ENCODE results near the gene CDC42BPA.
A peak's percentile ranks its signal among the peaks of the same experiment; 100 is the strongest.
"Not testable (repeated sequence)": the region's sequence is repeated elsewhere in the genome, so short reads cannot be mapped to it uniquely, and the experiment has no call there.

The CDC42BPA gene

DNA sequence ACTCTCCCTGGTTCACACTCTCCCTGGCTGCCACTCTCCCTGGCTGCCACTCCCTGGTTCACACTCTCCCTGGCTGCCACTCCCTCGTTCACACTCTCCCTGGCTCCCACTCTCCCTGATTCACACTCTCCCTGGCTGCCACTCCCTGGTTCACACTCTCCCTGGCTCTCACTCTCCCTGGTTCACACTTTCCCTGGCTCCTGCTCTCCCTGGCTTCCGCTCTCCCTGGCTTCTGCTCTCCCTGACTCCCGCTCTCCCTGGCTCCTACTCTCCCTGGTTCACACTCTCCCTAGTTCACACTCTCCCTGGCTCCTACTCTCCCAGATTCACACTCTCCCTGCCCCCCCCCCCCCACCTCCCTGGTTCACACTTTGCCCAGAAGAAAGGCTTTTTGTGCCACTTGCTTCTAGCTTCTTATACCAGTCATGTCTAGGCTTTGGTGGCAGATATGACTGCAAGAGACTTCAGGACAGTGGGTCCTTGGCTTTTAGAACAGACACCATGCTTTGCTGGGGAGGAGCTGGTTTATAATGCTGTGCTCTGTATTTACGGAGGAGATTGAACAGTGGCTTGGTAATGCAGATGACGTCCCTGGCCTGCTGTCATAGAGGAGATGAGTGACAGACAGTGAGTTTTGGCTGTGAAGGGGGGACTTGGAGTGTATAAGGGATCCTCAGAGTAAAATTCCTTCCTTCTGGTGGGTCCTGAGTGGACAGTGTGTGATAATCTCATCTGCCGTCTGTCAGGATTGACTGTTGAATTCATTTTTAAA lies 361.2 kb downstream of the CDC42BPA start:
- DNase-seq: no peak

DNA sequence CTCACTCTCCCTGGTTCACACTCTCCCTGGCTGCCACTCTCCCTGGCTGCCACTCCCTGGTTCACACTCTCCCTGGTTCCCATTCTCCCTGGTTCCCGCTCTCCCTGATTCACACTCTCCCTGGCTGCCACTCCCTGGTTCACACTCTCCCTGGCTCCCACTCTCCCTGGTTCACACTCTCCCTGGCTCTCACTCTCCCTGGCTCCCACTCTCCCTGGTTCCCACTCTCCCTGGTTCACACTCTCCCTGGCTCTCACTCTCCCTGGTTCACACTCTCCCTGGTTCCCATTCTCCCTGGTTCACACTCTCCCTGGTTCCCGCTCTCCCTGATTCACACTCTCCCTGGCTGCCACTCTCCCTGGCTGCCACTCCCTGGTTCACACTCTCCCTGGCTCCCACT lies 362.4 kb downstream of the CDC42BPA start:
- DNase-seq: not testable (repeated sequence)

DNA sequence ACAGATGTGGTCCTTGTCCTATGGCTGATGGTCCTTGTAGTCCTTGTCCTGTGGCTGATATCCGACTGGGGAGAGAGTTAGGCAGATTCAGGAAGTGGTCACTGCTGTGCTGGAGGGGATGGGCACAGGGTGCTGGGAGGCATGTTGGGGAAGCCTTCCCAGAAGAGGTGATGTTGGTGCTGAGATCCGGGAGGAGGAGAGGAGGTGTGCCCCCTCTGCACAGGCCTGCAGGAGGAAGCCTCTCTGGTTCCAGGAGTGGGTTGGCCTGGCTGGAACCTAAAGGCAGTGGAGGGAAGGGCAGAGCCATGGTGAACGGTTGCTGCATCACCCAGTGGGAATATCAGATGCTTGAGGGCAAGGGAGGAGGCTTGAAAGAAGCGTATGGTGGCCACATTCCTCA lies 363.5 kb downstream of the CDC42BPA start:
- no peak for DNase-seq

DNA sequence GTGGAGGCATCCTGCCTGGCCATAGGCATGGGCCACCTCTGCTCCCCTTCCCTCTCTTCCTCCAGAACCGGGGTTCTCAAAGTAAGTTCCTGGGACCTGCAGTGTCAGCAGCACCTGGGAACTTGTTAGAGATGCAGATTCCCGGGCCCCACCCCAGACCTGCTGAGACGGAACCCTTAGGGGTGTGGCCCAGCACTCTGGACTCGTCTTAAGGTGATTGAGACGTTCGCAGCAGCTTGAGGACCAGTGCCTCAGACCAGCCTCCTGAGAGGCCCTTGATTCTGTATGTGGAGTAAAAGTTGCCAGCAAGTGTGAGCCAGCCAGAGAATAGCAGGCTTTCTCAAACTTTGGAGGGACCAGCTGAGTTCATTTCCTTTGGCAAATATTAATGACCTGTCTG lies 364.0 kb downstream of the CDC42BPA start:
- no peak for DNase-seq

DNA sequence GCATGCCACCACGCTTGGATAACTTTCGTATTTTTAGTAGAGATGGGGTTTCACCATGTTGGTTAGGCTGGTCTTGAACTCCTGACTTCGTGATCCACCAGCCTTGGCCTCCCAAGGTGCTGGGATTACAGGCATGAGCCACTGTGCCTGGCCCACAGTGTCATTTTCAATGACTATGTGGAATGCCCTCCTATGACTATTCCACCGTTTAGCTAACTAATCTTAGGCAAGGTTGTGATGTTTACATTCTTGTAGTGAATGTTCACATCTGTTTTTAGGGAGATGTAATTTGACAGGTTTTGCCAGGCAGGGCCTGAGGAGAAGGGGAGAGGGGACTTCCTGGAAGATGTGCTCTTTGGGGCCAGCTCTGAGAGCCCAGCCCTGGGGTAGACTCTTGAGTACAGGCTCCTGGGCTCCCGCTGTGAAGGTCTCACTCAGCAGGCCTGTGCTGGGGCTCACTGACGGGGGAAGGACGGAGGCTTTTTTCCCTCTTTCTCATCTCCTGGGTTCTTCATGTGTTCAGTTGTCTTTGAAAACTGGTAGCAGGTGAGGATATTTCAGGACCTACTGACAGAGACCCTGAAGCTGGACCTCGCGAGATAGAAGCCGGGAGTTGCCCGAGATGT lies 365.0 kb downstream of the CDC42BPA start:
- DNase-seq: no peak

DNA sequence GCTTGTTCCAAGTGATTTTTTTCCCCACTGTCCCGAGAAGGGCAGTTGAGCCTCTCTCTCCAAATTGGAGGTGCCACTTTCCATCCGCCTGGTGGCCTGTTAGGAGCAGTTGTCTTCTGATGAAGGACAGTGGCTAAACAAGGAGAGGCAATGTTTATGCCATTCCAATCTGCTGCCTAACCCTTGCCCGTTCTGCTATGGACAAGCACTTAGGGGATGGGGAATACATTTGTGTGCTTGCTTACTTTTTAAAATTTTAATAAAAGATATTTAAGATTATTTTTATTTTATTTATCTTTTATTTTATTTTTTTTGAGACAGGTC lies 366.2 kb downstream of the CDC42BPA start:
- no peak for DNase-seq

DNA sequence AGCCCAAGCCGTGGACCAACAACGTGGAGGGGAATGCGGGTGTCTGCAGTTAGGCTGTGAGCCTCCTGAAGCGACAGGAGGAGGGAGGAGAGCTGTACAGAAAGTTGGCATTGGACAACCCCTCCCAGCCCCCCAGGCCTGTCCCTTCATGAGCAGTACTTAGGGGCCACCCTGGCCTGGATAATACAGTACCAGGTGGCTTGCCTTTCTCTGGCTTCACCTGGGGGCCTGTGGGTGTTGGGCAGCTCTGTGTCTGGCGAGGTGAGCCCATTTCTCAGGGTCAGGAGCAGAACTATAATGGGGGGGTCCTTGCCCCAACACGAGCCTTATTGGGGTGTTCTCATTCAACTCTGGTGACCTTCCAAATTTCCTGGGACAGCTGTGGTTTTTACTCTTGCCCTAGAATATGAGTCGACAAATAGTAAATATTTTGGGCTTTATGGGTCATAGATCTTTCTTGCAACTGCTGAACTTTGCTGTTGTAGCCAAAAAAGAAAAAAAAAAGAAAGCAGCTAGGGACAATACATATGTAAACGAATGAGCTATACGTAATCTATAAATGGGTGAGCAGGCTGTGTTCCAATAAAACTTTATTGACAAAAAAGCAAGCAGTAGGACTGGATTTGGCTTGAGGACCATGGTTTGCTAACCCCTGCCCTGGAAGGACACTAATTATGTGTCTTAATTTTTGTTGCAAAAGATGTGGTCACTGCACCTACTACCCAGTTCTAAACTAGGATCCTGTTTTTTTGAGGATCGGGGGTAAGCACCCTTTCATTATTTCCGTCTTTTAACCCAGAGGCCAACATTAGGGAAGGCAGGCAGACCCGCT lies 366.8 kb downstream of the CDC42BPA start:
- no peak for DNase-seq

DNA sequence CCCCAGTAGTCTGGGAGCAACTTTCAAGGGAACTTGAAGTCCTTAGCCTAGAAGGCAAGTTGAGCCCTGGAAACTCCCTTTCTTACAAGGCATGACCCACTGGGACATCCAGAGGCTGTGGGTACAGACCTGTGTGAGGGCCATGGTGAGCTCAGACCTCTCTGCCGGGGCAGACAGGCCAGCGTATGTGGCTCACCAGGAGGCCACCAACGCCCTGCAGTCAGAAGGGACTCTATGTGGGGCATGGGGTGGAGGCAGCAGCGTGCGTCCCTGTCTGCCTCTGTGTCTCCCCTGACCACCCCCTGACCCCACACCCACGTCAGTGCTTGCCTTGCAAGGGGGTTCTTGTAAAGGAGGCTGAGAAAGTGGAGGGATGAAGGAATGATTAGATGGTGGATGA lies 367.4 kb downstream of the CDC42BPA start:
- no peak for DNase-seq

DNA sequence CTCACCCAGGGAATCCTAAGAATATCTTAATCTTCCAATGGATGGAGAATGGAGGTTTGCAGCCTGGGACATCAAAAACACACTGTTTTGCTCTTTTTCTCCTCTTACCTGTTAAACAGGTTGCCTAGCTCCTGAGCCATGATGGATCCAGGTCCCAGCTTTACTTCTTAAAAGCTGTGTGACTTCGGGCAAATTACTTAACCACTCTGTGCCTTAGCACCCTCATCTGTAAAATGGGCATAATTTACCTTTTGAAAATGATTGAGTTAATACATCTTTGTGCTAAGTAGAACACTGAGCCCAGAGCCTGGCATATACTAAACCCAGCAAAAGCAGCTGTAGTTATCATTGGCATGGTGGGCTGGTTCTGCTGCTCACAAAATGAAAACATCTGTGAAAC lies 368.0 kb downstream of the CDC42BPA start:
- no peak for DNase-seq

DNA sequence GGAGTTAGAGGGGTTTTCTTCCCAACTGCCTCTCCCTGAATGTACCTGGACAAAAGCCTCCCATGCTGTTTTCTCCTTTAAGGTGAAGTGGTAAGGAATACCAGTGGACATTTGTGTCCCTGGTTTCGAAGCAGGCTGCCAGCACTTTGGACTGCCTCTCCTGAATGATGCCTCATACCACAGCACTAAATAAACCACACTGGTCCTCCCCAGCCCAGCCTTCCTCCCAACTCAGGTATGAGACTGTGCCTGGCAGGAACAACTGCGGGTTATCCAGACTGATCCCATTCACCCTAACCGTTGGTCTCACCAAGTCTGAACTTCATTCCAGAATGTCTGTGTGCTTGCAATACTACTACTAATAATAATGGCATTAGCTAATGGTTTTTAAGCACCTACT lies 368.9 kb downstream of the CDC42BPA start:
- DNase-seq: no peak

DNA sequence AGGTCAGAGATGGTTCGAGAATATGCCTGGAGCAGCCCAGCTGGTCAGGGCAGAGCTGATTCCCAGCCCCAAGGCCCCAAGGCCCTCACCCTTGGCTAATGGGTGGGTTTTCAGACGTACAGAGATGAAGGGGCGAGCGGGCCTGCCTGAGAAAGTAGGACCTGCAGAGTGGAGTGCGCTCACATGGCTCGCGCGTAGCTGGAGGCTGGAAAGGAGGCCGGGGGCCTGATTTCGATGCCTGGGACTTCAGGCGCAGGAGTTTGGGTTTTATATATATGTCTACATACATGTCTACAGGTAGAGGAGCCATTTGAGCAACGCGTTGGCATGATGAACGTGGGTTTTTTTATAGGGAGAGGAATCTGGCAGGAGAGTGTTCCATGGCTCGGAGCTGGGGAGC lies 369.3 kb downstream of the CDC42BPA start:
- DNase-seq: no peak

DNA sequence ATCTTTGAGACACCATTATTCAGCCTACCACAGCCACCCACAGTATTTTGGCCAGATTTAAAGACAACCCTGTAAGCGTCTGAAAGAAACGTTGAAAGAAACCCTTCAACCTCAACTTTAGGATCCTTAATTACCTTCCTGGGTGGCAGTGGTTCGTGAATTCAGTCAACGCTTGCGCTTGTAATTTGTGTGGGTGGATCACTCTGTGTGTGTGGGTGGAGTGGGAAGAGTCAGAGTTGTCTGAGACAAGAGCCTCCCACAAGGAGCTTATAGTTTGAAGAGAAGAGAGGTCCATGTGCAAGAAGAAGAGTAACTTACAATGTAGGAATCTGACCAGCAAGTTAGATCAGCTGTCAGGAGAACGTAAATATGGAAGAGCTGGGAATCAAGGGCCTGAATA lies 369.8 kb downstream of the CDC42BPA start:
- no peak for DNase-seq

DNA sequence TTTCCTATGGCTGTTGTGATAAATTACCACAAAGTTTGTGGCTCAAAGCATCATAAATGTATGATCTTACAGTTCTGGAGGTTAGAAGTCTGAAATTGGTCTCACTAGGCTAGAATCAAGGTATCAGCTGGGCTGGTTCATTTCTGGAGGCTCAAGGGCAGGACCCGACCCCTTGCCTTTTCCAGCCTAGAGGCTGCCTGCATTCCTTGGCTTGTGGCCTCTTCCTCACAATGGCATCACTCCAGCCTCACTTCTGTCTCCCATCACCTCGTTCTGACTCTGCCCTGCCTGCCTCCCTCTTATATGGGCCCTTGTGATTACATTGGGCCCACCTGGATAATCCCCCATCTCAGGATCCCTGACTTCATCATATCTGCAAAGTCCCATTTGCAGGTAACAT lies 370.2 kb downstream of the CDC42BPA start:
- DNase-seq: no peak

DNA sequence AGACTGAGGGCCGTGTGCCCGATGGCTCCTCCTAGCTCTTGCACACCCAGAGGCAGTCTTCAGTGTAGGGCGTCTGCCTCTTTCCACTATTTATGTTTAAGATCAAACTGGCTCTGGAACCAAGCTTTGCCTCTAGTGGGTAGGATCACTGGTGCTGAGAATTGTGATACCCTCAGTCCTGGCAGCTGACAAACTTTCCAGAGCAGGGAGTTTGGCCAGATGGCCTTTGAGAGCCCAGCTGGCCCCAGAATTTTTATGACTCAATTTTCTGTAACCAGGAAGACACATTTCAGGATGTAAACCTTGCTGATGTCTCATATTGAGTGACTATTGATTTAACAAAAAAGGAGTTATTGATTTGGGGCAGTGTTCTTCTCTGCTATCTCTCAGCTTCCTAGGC lies 371.5 kb downstream of the CDC42BPA start:
- no peak for DNase-seq

DNA sequence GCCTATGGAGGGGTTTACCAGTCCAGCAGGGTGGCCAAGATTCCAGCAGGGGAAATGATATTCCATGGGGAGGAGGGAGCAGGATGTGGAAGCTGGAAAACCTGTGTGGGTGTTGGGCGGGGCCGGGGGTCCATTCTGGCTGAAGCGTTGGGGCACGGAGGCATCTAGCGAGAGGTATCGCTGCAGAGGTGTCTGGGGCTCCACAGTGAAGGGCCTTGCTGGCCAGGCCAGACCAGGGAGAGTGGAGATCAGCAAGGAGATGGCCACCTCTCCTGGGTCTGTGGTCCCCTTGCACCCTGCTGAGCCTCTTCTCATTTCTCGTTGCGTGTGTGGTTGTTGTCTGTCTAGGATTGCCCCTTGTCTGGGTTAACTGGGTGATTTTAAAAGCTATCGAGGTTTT lies 372.0 kb downstream of the CDC42BPA start:
- no peak for DNase-seq

DNA sequence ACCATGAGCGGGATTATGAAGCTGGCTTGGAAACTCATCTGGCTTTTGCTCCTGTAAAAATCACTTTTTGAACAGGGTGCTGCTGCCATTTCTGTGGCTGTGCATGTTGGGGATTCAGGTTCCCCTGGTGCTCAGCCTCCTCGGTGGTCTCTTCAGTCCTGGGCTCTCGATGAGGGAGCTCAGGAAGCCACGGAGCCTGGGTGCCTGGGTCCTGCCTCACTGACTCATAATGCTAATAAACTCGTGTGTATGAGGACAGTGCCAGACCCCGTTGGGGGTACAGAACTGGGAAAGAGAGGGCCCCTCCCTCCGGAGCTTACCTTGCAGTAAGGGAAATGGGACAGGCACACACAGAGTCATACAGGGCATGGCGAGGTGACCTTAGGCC lies 372.4 kb downstream of the CDC42BPA start:
- no peak for DNase-seq

DNA sequence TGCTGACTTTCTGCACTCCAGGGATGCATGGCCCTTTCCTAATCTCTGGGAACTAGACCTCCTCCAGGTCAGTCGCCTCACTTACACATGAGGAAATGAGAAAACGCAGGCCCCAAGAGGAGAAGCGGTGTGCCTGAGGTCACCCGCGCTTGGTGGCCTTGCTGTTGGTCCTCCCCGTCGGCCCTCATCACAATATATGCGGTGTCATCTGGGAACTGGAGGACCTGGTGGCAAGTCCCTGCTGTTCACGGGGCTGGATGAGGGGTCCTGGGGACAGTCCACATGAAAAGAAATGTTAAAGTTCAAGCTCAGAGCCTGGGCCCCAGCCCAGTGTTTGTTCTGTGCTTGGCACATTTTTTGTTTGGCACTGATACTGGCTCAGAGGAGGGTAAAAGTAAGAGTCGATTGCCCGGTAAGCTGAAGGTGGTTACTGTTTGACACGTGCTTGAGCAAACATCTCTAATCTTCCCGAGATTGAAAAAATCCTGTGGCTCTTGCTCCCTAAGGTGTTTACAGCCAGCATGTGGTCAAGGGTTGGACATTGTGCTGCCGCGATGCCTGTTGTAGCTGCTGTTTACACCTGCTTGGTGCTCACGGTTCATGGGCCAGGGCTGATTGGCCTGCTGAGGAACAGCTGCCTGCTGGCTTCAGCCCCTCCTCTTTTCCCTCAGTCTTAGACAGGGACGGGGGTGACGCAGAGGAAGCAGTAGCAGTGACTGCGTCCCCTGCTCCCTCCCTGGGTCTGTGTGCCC lies 373.0 kb downstream of the CDC42BPA start:
- DNase-seq: no peak

DNA sequence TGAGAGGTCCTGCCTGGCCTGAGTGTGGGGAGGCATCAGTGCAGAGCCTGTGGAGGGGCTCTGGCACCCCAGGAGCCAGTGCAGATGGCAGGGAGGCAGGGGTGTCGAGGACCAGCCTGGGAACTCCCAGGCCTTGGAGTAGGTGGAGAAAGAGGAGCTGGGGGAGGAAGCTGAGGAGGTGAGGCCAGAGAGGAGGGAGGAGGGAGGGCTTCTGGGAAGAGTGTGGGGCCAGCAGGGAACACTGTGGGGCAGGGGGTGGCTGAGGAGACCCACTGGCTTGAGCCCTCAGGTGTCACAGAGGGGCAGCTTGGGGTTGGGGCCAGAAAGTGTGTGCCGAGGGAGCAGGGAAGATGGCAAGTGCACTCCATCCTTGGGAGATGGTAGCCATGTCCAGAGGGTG lies 374.4 kb downstream of the CDC42BPA start:
- DNase-seq: no peak

DNA sequence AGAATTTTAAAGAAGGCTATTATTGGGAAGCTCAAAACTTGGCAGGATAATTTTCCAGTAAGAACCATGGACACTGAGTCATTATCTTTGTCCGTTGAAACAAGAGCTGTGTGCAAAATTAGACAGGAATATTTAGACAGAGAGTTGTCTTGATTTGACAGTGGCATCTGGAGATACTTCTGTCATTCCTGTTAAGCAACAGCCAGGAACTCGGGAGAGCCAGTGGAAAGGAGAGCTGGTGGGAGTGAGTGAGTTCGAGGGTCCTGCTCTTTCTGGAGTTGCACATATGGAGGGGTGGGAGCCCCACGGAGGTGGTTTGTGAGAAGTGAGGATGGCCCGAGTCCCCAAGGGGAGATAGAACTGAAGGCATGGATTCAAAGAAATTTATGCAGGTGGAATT lies 375.1 kb downstream of the CDC42BPA start:
- no peak for DNase-seq

DNA sequence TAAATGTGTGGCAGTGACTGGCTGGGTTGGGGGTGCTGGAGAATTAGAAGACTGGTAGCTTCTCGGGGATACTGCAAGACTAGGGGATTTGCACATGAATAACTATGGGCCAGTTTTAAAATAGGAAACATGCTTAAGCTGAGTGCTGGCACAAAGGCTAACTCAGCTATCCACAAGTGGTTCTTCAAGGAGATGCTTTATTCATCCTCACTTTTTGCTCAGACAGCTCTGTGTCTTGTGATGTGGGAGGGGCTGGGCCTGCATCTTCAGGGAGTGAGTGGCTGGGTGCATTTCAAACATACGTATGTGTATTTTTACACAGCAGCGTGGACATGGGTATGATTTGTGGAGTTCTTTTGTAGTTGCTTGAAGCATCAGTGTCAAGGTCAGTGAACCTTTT lies 375.9 kb downstream of the CDC42BPA start:
- no peak for DNase-seq

DNA sequence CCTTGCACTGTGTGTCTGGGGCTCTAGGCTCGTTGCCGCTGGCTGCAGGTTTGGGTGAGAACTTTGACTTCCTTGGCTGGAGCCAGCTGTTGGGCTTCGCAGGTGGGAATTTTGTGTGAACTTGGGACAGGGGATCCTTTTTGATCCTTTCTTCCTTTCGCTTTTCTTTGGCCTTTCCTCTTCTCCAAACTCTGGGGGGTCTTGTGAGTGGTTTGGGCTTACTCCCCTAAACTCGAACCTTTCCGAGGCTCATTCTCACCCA lies 377.6 kb downstream of the CDC42BPA start:
- no peak for DNase-seq

DNA sequence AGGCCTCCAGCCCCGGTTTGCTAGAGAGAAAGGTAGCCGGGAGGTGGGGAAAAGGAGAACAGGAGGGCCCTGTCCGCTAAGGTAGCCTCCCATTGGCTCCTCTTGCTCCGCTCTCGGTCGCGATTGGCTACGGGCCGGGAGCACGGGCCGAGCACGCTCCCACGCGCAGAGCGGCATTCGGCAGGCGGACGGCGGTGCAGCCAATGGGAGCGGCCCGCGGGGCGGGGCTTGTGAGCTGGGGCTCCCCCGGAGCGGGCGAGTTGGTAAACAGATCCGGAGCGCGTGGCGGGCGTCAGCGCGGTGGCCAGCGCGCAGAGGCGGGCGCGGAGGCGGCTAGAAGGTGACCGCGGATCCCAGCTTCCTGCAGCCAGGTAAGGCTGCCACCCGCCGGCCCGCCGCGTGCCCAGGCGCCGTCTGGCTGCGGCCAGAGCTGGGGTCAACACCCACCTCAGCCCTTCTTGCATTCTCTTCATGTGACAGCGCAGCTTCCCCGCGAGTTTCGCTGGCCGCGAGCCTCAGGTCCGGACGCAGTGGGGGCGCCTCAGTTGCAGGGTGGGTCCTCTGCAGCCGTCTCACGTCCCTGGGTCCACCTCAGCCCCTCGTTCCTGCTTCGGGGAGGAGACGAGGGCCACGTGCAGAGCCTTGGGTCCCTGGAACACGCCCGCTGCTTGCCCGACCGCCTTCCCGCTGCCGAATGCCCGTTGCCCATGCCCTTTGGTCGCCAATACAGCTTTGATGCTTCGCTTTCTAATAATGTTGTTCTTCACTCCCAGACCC lies 378.1 kb downstream of the CDC42BPA start, which contains the start of gene COQ8A:
COQ8A (plus strand) TSS at position 266 of the 777 bp plus-strand sequence. CDS start 21,092 bp downstream, outside the sequence.
- peak; percentile 99 for DNase-seq
